Right atrium auricular region (tissue), 2 donors: ENCODE data around the gene AGAP1. TPM values are rescaled to one million over a fixed set of nuclear protein-coding genes. Genes with fewer than 3 reads are reported as not detected.

Experiments
- DNase-seq: peaks from one replicate; pipeline ENCODE4 v3.0.0-alpha.2; 2019; ENCODE audit warnings: low spot score
- H3K27ac ChIP-seq, 2 donors: fragments of 200-600 bp; sonication (generic); 1 replicate in 1 of 2; 2 replicates in 1 of 2; pipeline ENCODE4 v1.5.1; 2016 to 2019
- H3K27me3 ChIP-seq, 2 donors: fragments of 200-600 bp; sonication (generic); one replicate each; pipeline versions ENCODE4 v1.5.1 to v1.6.0; 2017 to 2019
- H3K36me3 ChIP-seq: fragments of 200-600 bp; sonication (generic); one replicate; pipeline ENCODE4 v1.5.1; 2016
- H3K4me1 ChIP-seq, 2 donors: fragments of 200-600 bp; sonication (generic); one replicate each; pipeline versions ENCODE4 v1.5.1 to v1.6.0; 2017 to 2019
- H3K4me3 ChIP-seq, 2 donors: fragments of 200-600 bp; sonication (generic); 1 replicate in 1 of 2; 2 replicates in 1 of 2; pipeline ENCODE4 v1.5.1; 2017 to 2019; ENCODE audit warnings: mild to moderate bottlenecking in 1 of 2, moderate library complexity in 1 of 2
- H3K9me3 ChIP-seq, 2 donors: fragments of 200-600 bp; sonication (generic); one replicate each; pipeline ENCODE4 v1.5.1; 2019
- CTCF ChIP-seq, 2 donors: fragments of 200-600 bp; sonication (generic); IDR thresholded peaks; one replicate each; pipeline ENCODE4 v1.5.1; 2019; ENCODE audit warnings: antibody characterized with exemption in 2 of 2
- total RNA-seq, 2 donors: library from RNA; depleted of rRNA; stranded (reverse); fragments of >200 nt; gene quantifications; one replicate each; pipeline ENCODE4 v1.1.0, GENCODE V29; 2016

Gene AGAP1
- total RNA-seq, 2 donors from 2014 or later, result 11.6 to 17.2 TPM

DNA sequence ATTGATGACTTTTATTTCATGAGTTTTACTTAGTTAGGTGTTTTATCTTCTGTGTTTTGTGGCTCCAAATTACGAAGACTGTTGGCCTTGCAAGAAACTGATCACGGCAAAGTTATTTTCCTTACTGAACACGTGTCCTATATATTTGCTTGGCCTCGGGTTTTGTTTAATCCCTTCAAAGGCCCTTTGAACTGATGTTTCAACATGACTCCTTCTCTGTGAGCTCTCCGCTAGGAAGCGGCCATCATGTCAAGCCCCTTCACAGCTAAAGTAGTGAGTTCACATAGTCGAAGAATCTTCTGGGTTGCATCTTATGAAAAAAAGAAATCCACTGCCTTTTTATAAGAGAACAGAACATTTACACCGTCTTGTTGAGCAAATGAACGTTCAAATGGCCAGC, 515.0 kb downstream of the AGAP1 start:
- no peak for DNase-seq
- no peak for TF ChIP-seq CTCF (IDR thresholded peaks at IDR 0.05)
- H3K4me1 ChIP-seq, result no peaks in the 10 kb centered on the region
- H3K27ac ChIP-seq, result no peak overlapping the region
- no peaks in the 10 kb centered on the region for H3K36me3 ChIP-seq
- H3K27me3 ChIP-seq, result no peaks in the 10 kb centered on the region
- no peaks in the 10 kb centered on the region for H3K9me3 ChIP-seq
- H3K4me3 ChIP-seq, result no peak overlapping the region

DNA sequence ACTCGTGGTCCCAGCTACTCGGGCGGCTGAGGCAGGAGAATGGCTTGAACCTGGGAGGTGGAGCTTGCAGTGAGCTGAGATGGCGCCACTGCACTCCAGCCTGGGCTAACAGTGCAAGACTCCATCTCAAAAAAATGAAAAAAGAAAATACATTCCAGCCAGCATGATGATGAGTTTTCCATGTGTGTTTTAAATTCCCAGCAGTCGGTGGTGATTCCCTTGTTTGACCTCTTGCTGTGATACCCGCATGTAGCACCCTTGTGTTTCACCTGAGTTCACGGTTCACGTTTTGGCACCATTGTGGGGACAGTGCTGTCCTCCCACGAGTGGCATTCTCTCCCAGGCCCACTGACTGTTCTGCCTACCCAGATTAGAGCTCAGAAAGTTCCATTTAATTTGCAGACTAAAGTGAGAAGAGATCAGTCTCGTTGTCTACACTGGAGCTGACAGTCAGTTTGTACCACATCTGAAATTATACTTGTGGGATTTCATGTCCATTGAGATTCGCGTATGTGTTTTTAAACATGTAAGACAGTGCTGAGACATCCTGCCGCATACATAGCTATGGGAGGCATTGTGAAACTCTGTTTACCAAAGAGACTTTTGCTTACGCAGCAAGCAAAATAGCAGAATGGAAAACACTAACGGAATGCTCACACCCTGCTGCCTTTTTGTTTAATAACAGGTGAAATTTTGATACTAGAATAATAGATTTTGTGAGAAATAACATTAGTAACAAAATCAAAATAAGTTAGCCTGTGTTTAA, 517.3 kb downstream of the AGAP1 start:
- Histone ChIP-seq H3K27ac (no peak overlapping the region), H3K27me3 (no peaks in the 10 kb centered on the region), H3K9me3 (no peaks in the 10 kb centered on the region), H3K4me3 (no peak overlapping the region), H3K36me3 (no peaks in the 10 kb centered on the region), H3K4me1 (no peaks in the 10 kb centered on the region)
- no peak for TF ChIP-seq CTCF (IDR thresholded peaks at IDR 0.05)
- DNase-seq, result no peak

DNA sequence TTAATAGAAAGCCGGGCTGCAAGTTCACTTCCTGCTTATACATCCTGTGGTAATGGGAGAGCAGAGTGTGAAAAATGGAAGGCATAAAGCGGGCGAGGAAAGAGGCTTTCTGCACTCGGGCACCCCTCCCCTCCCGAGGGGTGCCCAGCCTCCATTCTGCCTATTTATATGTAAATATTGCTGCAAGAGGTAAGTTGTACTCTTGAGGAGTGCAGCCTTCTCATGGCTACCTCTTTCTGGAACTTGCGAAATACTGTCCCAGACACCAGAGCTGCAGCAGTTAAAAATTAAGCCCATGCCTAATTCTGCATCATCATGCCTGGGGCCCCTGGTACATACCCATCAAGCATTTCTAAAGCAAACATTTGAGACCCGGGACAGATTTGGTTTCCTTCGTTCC, 518.3 kb downstream of the AGAP1 start:
- Histone ChIP-seq H3K27ac (no peak overlapping the region), H3K36me3 (no peaks in the 10 kb centered on the region), H3K4me1 (no peaks in the 10 kb centered on the region), H3K9me3 (no peaks in the 10 kb centered on the region), H3K4me3 (no peak overlapping the region), H3K27me3 (no peaks in the 10 kb centered on the region)
- DNase-seq, result no peak
- no peak for TF ChIP-seq CTCF (IDR thresholded peaks at IDR 0.05)

- Histone ChIP-seq H3K4me3 (no peak overlapping the region), H3K27ac (no peak overlapping the region), H3K9me3 (no peaks in the 10 kb centered on the region), H3K27me3 (no peaks in the 10 kb centered on the region), H3K4me1 (no peaks in the 10 kb centered on the region), H3K36me3 (no peaks in the 10 kb centered on the region)
- DNase-seq, result no peak
- no peak for TF ChIP-seq CTCF (IDR thresholded peaks at IDR 0.05)
These were observed 520.7 kb downstream of the AGAP1 start for GRCh38 chr2:236014408-236015131.

GRCh38 chr2:236015171-236015570, 521.3 kb downstream of the AGAP1 start:
- Histone ChIP-seq H3K27me3 (no peaks in the 10 kb centered on the region), H3K27ac (no peak overlapping the region), H3K4me1 (no peaks in the 10 kb centered on the region), H3K36me3 (no peaks in the 10 kb centered on the region), H3K4me3 (no peak overlapping the region), H3K9me3 (no peaks in the 10 kb centered on the region)
- no peak for DNase-seq
- TF ChIP-seq CTCF (IDR thresholded peaks at IDR 0.05), result no peak
